Measurements from ENCODE around the gene PINK1. TPM values are rescaled to one million over a fixed set of nuclear protein-coding genes. Genes with fewer than 3 reads are reported as not detected.
A peak's percentile ranks its signal among the peaks of the same experiment; 100 is the strongest.

Gene PINK1
- total and polyA plus RNA-seq, 2 of the 13 experiments (the other 11 are each of a cell fraction or from before 2014, with no cell fraction given), result 15.3 to 16.1 TPM

- TF ChIP-seq RBM39 (IDR thresholded peaks at IDR 0.05; ENCODE audit: low read depth, low read length, poor library complexity, severe bottlenecking) (peak; percentile 53), SKIL (CRISPR knock-in tag; IDR thresholded peaks at IDR 0.05; ENCODE audit: borderline replicate concordance) (0 out of 2 replicates have a peak, but pooled peaks have one; percentile 34), ZNF674 (CRISPR knock-in tag; IDR thresholded peaks at IDR 0.05; ENCODE audit: low read depth) (0 out of 2 replicates have a peak, but pooled peaks have one; percentile 54), EP300 (IDR thresholded peaks at IDR 0.05; ENCODE audit: low read depth in 2 of 2, low read length in 2 of 2) (peak; percentile 32 to 55; a peak in 2 of 4 replicates), EP300 (CRISPR knock-in tag; IDR thresholded peaks at IDR 0.05; ENCODE audit: borderline replicate concordance) (no peak), NR3C1 (CRISPR knock-in tag; IDR thresholded peaks at IDR 0.05) (no peak), TEAD2 (CRISPR knock-in tag; IDR thresholded peaks at IDR 0.05) (no peak), MEF2D (CRISPR knock-in tag; IDR thresholded peaks at IDR 0.05) (no peak), ZFP36L2 (CRISPR knock-in tag; IDR thresholded peaks at IDR 0.05) (no peak), MTF1 (CRISPR knock-in tag; IDR thresholded peaks at IDR 0.05) (no peak), SMC3 (IDR thresholded peaks at IDR 0.05; ENCODE audit: low read length) (peak; percentile 72), KAT2B (IDR thresholded peaks at IDR 0.05; ENCODE audit: borderline replicate concordance, low read depth, low read length) (no peak), SAFB2 (CRISPR knock-in tag; IDR thresholded peaks at IDR 0.05; ENCODE audit: borderline replicate concordance, low read depth) (0 out of 2 replicates have a peak, but pooled peaks have one; percentile 70), ZNF761 (CRISPR knock-in tag; conservative IDR thresholded peaks at IDR 0.05) (no peak), POLR2AphosphoS2 (IDR thresholded peaks at IDR 0.05; ENCODE audit: low read depth, low read length) (no peak), RAD21 (CRISPR knock-in tag; IDR thresholded peaks at IDR 0.05) (peak; percentile 92), GLI4 (CRISPR knock-in tag; IDR thresholded peaks at IDR 0.05; ENCODE audit: borderline replicate concordance) (no peak), HNF1B (CRISPR knock-in tag; IDR thresholded peaks at IDR 0.05) (peak; percentile 33), GMEB1 (CRISPR knock-in tag; IDR thresholded peaks at IDR 0.05; ENCODE audit: borderline replicate concordance) (0 out of 2 replicates have a peak, but pooled peaks have one; percentile 21), ZNF616 (CRISPR knock-in tag; IDR thresholded peaks at IDR 0.05; ENCODE audit: low read depth) (0 out of 2 replicates have a peak, but pooled peaks have one; percentile 58)
- TF ChIP-seq, protein P1, sequence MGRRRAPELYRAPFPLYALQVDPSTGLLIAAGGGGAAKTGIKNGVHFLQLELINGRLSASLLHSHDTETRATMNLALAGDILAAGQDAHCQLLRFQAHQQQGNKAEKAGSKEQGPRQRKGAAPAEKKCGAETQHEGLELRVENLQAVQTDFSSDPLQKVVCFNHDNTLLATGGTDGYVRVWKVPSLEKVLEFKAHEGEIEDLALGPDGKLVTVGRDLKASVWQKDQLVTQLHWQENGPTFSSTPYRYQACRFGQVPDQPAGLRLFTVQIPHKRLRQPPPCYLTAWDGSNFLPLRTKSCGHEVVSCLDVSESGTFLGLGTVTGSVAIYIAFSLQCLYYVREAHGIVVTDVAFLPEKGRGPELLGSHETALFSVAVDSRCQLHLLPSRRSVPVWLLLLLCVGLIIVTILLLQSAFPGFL (CRISPR knock-in tag; IDR thresholded peaks at IDR 0.05), result no peak
- TF ChIP-seq, protein P2, sequence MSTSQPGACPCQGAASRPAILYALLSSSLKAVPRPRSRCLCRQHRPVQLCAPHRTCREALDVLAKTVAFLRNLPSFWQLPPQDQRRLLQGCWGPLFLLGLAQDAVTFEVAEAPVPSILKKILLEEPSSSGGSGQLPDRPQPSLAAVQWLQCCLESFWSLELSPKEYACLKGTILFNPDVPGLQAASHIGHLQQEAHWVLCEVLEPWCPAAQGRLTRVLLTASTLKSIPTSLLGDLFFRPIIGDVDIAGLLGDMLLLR (CRISPR knock-in tag; IDR thresholded peaks at IDR 0.05), result no peak; the same call in 1 of the 2 replicates
Measured at GRCh38 chr1:20633190-20634064, at the start of gene PINK1 (continued).

Measured in HepG2 (cell line).